Ovary (tissue), 9 donors: ENCODE results near the gene NEUROD4. TPM values are rescaled to one million over a fixed set of nuclear protein-coding genes. Genes with fewer than 3 reads are reported as not detected.

Source experiments
- DNase-seq, 5 donors: peaks; one replicate each; pipeline ENCODE4 v3.0.0-alpha.2; 2019 to 2020
- H3K27ac ChIP-seq, 2 donors: fragments of 200-600 bp; one replicate each; pipeline versions ENCODE4 v1.5.1 to v1.8.0; 2019 to 2022
- H3K27me3 ChIP-seq: fragments of 200-600 bp; one replicate; pipeline ENCODE4 v1.8.0; 2022
- H3K36me3 ChIP-seq: fragments of 200-600 bp; sonication (generic); one replicate; pipeline ENCODE4 v1.5.1; 2019
- H3K4me1 ChIP-seq: one replicate; pipeline ENCODE4 v1.8.1; 2013; ENCODE audit warnings: mild to moderate bottlenecking, moderate library complexity; ENCODE audit not compliant: insufficient read depth
- H3K4me3 ChIP-seq: fragments of 200-600 bp; sonication (generic); one replicate; pipeline ENCODE4 v1.5.1; 2017
- H3K9me3 ChIP-seq, 2 donors: fragments of 200-600 bp in 1 of 2; sonication (generic) in 1 of 2; one replicate each; pipeline versions ENCODE4 v1.5.1 to v1.8.1; 2013 to 2019; ENCODE audit warnings: mild to moderate bottlenecking in 1 of 2, moderate library complexity in 1 of 2
- CTCF ChIP-seq, 3 donors: fragments of 450-650 bp in 2 of 3; fragments of 200-600 bp in 1 of 3; IDR thresholded peaks; one replicate each; pipeline versions ENCODE4 v1.5.1 to v1.8.0; 2016 to 2022; ENCODE audit warnings: antibody characterized with exemption in 3 of 3, mild to moderate bottlenecking in 1 of 3
- EP300 ChIP-seq: sonication (generic); formaldehyde crosslinking; IDR thresholded peaks from one replicate; pipeline ENCODE4 v1.6.1; 2017; ENCODE audit warnings: antibody characterized with exemption
- POLR2A ChIP-seq: fragments of 450-650 bp; IDR thresholded peaks from one replicate; pipeline ENCODE4 v1.6.1; 2017; ENCODE audit warnings: antibody characterized with exemption, mild to moderate bottlenecking, moderate library complexity
- WGBS, 3 donors: extraction: QIAGEN DNeasy Blood & Tissue Kit in 1 of 3; methylation state at CpG; one replicate each; pipeline versions ENCODE4 v1.1.5 to v1.1.7; 2013 to 2017; 5-methylcytosine and 5-hydroxymethylcytosine counted together
- intact Hi-C, 4 donors: fragments of 100-400 bp; cut with DNase I; formaldehyde crosslinking; loops; one replicate each; pipeline versions ENCODE4 v1.11.0 to v1.15.1; 2022 to 2023
- polyA plus RNA-seq, 2 donors: library from polyadenylated mRNA; stranded (reverse); fragments of 200-250 nt in 1 of 2; fragments of 350-450 nt in 1 of 2; fragmentation: Illumina TruSeq in 1 of 2; extraction: RNeasy Lipid Tissue Mini Kit (QIAGEN cat#74804) in 1 of 2; gene quantifications; one replicate each; pipeline ENCODE4 v1.2.3, GENCODE V29; 2013 to 2014
- total RNA-seq, 7 donors: library from RNA; depleted of rRNA in 2 of 7; stranded (reverse); fragments of >200 nt in 2 of 7; fragmentation: NEBNext Ultra II Directional in 3 of 7; extraction: Animal tissue kit (Norgen Biotek cat#: 25700) in 3 of 7; gene quantifications; one replicate each; pipeline versions ENCODE4 v1.1.0 to v1.2.4, GENCODE V29; 2016 to 2023
- donor health status: DM: no; HTN: no; CAD: no; lungs with moderate emphysema.
- donor health status: DM: no; HTN: no; CAD: no.
- donor health status: Bipolar disorder and iron deficiency.
- donor health status: DM: yes; HTN: yes; CAD: no.
- donor health status: DM: no; HTN: no; CAD: no.
- donor health status: DM: yes; HTN: yes; CAD: no.

The NEUROD4 gene
- total and polyA plus RNA-seq, 9 donors, result not detected

DNA sequence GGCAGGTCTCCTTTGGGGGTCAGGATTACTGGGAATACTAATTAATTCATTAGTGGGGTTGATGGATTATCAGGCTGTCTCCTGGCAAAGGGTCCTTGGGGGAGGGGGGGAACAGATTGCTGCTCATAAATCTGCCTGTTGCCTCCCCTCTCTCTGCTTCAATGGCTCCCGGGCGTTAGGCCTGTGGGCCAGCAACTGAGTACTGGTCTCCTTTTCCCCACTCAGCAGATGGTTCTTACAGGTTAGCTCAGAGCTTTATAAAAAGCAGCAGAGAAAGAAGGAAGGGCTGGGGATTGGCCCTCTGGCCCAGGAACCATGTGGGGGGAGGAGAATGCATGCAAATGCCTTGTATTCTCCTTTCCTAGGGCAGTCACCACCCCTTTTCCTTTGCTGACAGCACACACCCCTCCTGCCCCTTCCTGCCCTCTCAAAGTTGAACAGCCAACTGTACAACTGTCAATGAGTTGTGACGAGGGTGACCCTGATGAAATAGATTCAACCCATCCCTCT, 2.3 kb upstream of the NEUROD4 start:
- Histone ChIP-seq H3K36me3 (no peaks in the 10 kb centered on the region), H3K27me3 (no peaks in the 10 kb centered on the region), H3K4me1 (no peaks in the 10 kb centered on the region), H3K4me3 (no peak overlapping the region), H3K9me3 (no peaks in the 10 kb centered on the region), H3K27ac (no peak overlapping the region)
- WGBS, 3 donors, result 7 to 11% (median 10%) methylated on average over 3 of the region's 3 CpGs
- TF ChIP-seq EP300 (no peak), POLR2A (no peak), CTCF (IDR thresholded peaks at IDR 0.05) (no peak)
- intact Hi-C loops, result no loop called here
- DNase-seq, result no peak

DNA sequence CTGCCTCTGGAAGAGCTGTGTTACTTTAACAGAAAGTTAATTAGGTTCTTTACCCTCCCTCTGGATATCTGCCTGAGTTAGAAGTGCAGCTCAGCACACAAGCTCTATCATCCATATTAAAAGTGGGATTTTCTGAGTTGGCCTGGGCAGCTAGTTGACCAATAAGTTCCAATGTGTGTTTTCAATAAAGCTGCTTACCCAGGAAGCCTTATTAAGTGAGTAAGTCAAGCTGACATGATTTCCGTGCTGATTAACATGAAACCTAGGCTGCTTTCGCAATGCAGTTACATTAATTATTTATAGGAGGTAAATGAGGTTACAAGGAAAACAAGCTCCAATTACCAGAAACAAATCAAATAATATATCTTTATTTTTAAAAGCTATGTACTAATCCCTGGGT, 4.8 kb downstream of the NEUROD4 start:
- no peaks in the 10 kb centered on the region for H3K9me3 ChIP-seq
- no peak overlapping the region for H3K4me3 ChIP-seq
- intact Hi-C loops, result no loop called here
- 70 to 76% (median 71%) methylated on average over 2 of the region's 2 CpGs for WGBS, 3 donors
- no peaks in the 10 kb centered on the region for H3K4me1 ChIP-seq
- no peak for TF ChIP-seq POLR2A
- no peak for TF ChIP-seq EP300
- no peak for TF ChIP-seq CTCF (IDR thresholded peaks at IDR 0.05)
- H3K27me3 ChIP-seq, result no peaks in the 10 kb centered on the region
- H3K27ac ChIP-seq, result no peak overlapping the region
- DNase-seq, result no peak
- H3K36me3 ChIP-seq, result no peaks in the 10 kb centered on the region

DNA sequence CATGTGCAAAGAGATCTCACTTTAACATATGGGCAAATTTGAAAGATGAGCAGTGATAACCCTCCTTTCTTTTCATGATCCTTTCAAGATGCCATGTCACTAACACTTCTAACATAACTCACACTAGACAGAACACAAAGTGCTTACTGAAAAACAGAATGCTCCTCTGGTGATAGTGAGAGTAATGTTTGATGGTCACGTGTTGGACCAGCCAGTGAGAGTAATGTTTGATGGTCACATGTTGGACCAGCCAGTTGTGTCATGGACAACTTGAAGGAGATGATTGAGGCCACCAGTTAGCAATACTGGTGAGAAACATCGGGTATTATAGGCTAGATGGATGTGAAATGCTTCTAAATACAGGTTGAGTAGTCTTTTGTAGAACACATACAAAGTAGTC, 5.7 kb downstream of the NEUROD4 start:
- no peak for TF ChIP-seq CTCF (IDR thresholded peaks at IDR 0.05)
- DNase-seq, result no peak
- H3K27me3 ChIP-seq, result no peaks in the 10 kb centered on the region
- intact Hi-C loops, result no loop called here
- 57 to 63% (median 62%) methylated on average over 2 of the region's 2 CpGs for WGBS, 3 donors
- no peak overlapping the region for H3K4me3 ChIP-seq
- no peaks in the 10 kb centered on the region for H3K36me3 ChIP-seq
- no peaks in the 10 kb centered on the region for H3K9me3 ChIP-seq
- no peaks in the 10 kb centered on the region for H3K4me1 ChIP-seq
- no peak overlapping the region for H3K27ac ChIP-seq

GRCh38 chr12:55034218-55034617, 14.4 kb downstream of the NEUROD4 start:
- Histone ChIP-seq H3K27ac (no peak overlapping the region), H3K9me3 (no peaks in the 10 kb centered on the region), H3K27me3 (no peaks in the 10 kb centered on the region), H3K4me1 (no peaks in the 10 kb centered on the region), H3K36me3 (no peaks in the 10 kb centered on the region), H3K4me3 (no peak overlapping the region)
- intact Hi-C loops, result no loop called here
- TF ChIP-seq EP300 (no peak), CTCF (IDR thresholded peaks at IDR 0.05) (no peak), POLR2A (no peak)
- WGBS, 3 donors, result 40 to 47% (median 42%) methylated on average over 6 of the region's 6 CpGs
- no peak for DNase-seq
